ENCODE results near the gene GTF3C6. TPM values are rescaled to one million over a fixed set of nuclear protein-coding genes. Genes with fewer than 3 reads are reported as not detected.

GTF3C6 gene
- total RNA-seq, 1 experiment from 2014 or later: 146 TPM

GRCh38 chr6:110933912-110934311 is 24.6 kb upstream of the GTF3C6 start:
- DNase-seq (ENCODE audit: low read depth, low spot score) (no peak), ATAC-seq (no peak)
- BruUV-seq (replicated peaks): no TSS peak
- no peaks in the 10 kb centered on the region for H3K27me3 ChIP-seq (ENCODE audit: control insufficient read depth, insufficient read depth, low read length)
- H3K4me3 ChIP-seq (ENCODE audit: low read depth in 2 of 2, low read length in 2 of 2): no peak overlapping the region
- no peaks in the 10 kb centered on the region for H3K36me3 ChIP-seq (ENCODE audit: control insufficient read depth, insufficient read depth, low read length)
- CTCF ChIA-PET: interaction anchor here (0.5 kb wide), 1 partner anchor 59 kb away, joined by 4 read pairs; no protein-coding TSS in a partner anchor
- intact Hi-C loops (cut with micrococcal nuclease; ENCODE audit: unreplicated experiment): no loop called here
- H3K27ac ChIP-seq (ENCODE audit: low read length): no peak overlapping the region
- in situ Hi-C loops (cut with HindIII; ENCODE audit: low pct_unique_long_range_greater_than_20kb, low sequenced_read_pairs): no loop called here
- no peak for TF ChIP-seq POLR2AphosphoS5 (IDR thresholded peaks at IDR 0.05; ENCODE audit: low read depth, low read length)
- no peak for TF ChIP-seq SIN3A (IDR thresholded peaks at IDR 0.05; ENCODE audit: borderline replicate concordance, insufficient read depth, low read depth, low read length)
- no peak for TF ChIP-seq CTCF (IDR thresholded peaks at IDR 0.05)
- TF ChIP-seq REST (IDR thresholded peaks at IDR 0.05; ENCODE audit: insufficient read depth in 1 of 2, low read depth in 2 of 2, low read length in 1 of 2): no peak
- no peak for TF ChIP-seq TCF7L2 (IDR thresholded peaks at IDR 0.05; ENCODE audit: low read depth, low read length)
- H3K4me1 ChIP-seq (ENCODE audit: control insufficient read depth, insufficient read depth, low read length): no peaks in the 10 kb centered on the region
- POLR2A ChIA-PET: interaction anchor here (0.7 kb wide), 2 partner anchors 59 to 120 kb away, joined by 4 to 7 read pairs; partner anchors contain the start of gene AMD1
- no peaks in the 10 kb centered on the region for H3K9me3 ChIP-seq (ENCODE audit: control insufficient read depth, insufficient read depth, low read depth, low read length)

GRCh38 chr6:110934381-110934898 is 24.1 kb upstream of the GTF3C6 start:
- no peaks in the 10 kb centered on the region for H3K27me3 ChIP-seq (ENCODE audit: control insufficient read depth, insufficient read depth, low read length)
- H3K27ac ChIP-seq (ENCODE audit: low read length): no peak overlapping the region
- no TSS peak for BruUV-seq (replicated peaks)
- no peak overlapping the region for H3K4me3 ChIP-seq (ENCODE audit: low read depth in 2 of 2, low read length in 2 of 2)
- in situ Hi-C loops (cut with HindIII; ENCODE audit: low pct_unique_long_range_greater_than_20kb, low sequenced_read_pairs) (no loop called here), intact Hi-C loops (cut with micrococcal nuclease; ENCODE audit: unreplicated experiment) (no loop called here)
- H3K4me1 ChIP-seq (ENCODE audit: control insufficient read depth, insufficient read depth, low read length): no peaks in the 10 kb centered on the region
- no peaks in the 10 kb centered on the region for H3K36me3 ChIP-seq (ENCODE audit: control insufficient read depth, insufficient read depth, low read length)
- H3K9me3 ChIP-seq (ENCODE audit: control insufficient read depth, insufficient read depth, low read depth, low read length): no peaks in the 10 kb centered on the region
- CTCF ChIA-PET: interaction anchor here (0.5 kb wide), 1 partner anchor 58 kb away, joined by 4 read pairs; no protein-coding TSS in a partner anchor
- TF ChIP-seq CTCF (IDR thresholded peaks at IDR 0.05): no peak
- no peak for TF ChIP-seq SIN3A (IDR thresholded peaks at IDR 0.05; ENCODE audit: borderline replicate concordance, insufficient read depth, low read depth, low read length)
- TF ChIP-seq TCF7L2 (IDR thresholded peaks at IDR 0.05; ENCODE audit: low read depth, low read length): no peak
- no peak for TF ChIP-seq POLR2AphosphoS5 (IDR thresholded peaks at IDR 0.05; ENCODE audit: low read depth, low read length)
- no peak for TF ChIP-seq REST (IDR thresholded peaks at IDR 0.05; ENCODE audit: insufficient read depth in 1 of 2, low read depth in 2 of 2, low read length in 1 of 2)
- POLR2A ChIA-PET: no interaction called here
- DNase-seq (ENCODE audit: low read depth, low spot score) (no peak), ATAC-seq (no peak)

All from Panc1 (cell line).